ENCODE measurements around the gene FHIT. TPM values are rescaled to one million over a fixed set of nuclear protein-coding genes. Genes with fewer than 3 reads are reported as not detected.

The FHIT gene
- total RNA-seq, 4 donors from 2014 or later, result 8.8 to 35.6 (median 12.6) TPM

- WGBS, result 64% methylated on average over 5 of the region's 6 CpGs
- no peak for DNase-seq (ENCODE audit: low spot score in 2 of 2)
- Histone ChIP-seq H3K36me3 (no peaks in the 10 kb centered on the region), H3K4me3 (no peak overlapping the region), H3K4me1 (no peaks in the 10 kb centered on the region), H3K27me3 (no peaks in the 10 kb centered on the region), H3K9me3 (peaks cover 8% of the 10 kb centered on the region), H3K27ac (no peak overlapping the region)
- TF ChIP-seq POLR2A (IDR thresholded peaks at IDR 0.05) (no peak), EP300 (IDR thresholded peaks at IDR 0.05) (no peak), POLR2AphosphoS5 (IDR thresholded peaks at IDR 0.05) (no peak)
- TF ChIP-seq, protein P1, sequence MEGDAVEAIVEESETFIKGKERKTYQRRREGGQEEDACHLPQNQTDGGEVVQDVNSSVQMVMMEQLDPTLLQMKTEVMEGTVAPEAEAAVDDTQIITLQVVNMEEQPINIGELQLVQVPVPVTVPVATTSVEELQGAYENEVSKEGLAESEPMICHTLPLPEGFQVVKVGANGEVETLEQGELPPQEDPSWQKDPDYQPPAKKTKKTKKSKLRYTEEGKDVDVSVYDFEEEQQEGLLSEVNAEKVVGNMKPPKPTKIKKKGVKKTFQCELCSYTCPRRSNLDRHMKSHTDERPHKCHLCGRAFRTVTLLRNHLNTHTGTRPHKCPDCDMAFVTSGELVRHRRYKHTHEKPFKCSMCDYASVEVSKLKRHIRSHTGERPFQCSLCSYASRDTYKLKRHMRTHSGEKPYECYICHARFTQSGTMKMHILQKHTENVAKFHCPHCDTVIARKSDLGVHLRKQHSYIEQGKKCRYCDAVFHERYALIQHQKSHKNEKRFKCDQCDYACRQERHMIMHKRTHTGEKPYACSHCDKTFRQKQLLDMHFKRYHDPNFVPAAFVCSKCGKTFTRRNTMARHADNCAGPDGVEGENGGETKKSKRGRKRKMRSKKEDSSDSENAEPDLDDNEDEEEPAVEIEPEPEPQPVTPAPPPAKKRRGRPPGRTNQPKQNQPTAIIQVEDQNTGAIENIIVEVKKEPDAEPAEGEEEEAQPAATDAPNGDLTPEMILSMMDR (IDR thresholded peaks at IDR 0.05), result no peak
Measured at GRCh38 chr3:60979461-60980341, 271.6 kb downstream of the FHIT start.

DNA sequence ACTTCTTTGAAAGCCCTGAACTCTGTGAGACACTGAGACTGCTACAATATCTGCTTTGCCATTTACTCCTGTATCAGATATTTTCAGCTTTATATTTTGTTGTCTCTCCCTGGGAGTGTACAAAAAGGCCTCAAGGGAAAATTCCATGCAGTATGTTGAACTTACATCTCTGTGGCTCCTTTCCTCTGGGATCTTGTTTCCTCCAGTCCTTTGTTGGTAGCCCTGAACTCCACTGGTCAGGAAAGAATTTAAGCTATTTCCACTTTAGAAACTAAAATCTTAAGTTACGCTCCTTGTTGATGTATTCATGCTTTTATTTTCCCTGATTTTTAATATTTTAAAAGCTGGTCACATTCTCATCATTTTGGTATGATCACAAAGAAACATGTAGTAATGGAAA lies 277.9 kb downstream of the FHIT start:
- no peak for DNase-seq (ENCODE audit: low spot score in 2 of 2)
- H3K27me3 ChIP-seq, result no peaks in the 10 kb centered on the region
- WGBS, result 39% methylated on average over 1 of the region's 1 CpG

DNA sequence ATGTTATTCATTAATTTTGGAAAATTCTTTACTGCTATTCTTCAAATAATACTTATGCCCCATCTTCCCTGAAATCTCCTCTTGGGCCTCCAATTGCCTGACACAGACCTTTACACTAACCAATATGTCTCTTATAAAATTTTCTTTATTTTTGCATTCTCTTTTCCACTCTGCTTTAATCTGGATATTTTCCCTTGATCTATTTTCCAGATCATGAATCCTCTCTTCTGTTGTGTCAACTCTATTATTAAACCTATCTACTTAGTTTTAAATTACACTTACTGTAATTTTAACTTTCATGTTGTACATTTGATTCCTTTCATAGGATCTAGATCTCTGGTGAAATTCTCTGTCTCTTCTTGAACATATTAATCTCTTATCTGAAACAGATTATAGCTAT lies 278.7 kb downstream of the FHIT start:
- TF ChIP-seq, protein P1 (IDR thresholded peaks at IDR 0.05), result no peak
- TF ChIP-seq EP300 (IDR thresholded peaks at IDR 0.05), result no peak
- TF ChIP-seq POLR2AphosphoS5 (IDR thresholded peaks at IDR 0.05), result no peak
- TF ChIP-seq POLR2A (IDR thresholded peaks at IDR 0.05), result no peak
- H3K36me3 ChIP-seq, result no peaks in the 10 kb centered on the region
- H3K4me1 ChIP-seq, result no peaks in the 10 kb centered on the region
- no peak overlapping the region for H3K4me3 ChIP-seq
- no peak overlapping the region for H3K27ac ChIP-seq
- DNase-seq (ENCODE audit: low spot score in 2 of 2), result no peak
- H3K9me3 ChIP-seq, result peaks cover 3% of the 10 kb centered on the region
- no peaks in the 10 kb centered on the region for H3K27me3 ChIP-seq

More for the DNA sequence above, 277.9 kb downstream of the FHIT start:
- no peaks in the 10 kb centered on the region for H3K4me1 ChIP-seq
- no peaks in the 10 kb centered on the region for H3K36me3 ChIP-seq
- peaks cover 3% of the 10 kb centered on the region for H3K9me3 ChIP-seq
- TF ChIP-seq EP300 (IDR thresholded peaks at IDR 0.05) (no peak), POLR2A (IDR thresholded peaks at IDR 0.05) (no peak), POLR2AphosphoS5 (IDR thresholded peaks at IDR 0.05) (no peak)
- TF ChIP-seq, protein P1 (IDR thresholded peaks at IDR 0.05), result no peak
- H3K4me3 ChIP-seq, result no peak overlapping the region
- H3K27ac ChIP-seq, result no peak overlapping the region

- no peak overlapping the region for H3K27ac ChIP-seq
- H3K36me3 ChIP-seq, result no peaks in the 10 kb centered on the region
- WGBS, result 91% methylated on average over 4 of the region's 4 CpGs
- TF ChIP-seq EP300 (IDR thresholded peaks at IDR 0.05), result no peak
- TF ChIP-seq POLR2AphosphoS5 (IDR thresholded peaks at IDR 0.05), result no peak
- TF ChIP-seq POLR2A (IDR thresholded peaks at IDR 0.05), result no peak
- TF ChIP-seq, protein P1 (IDR thresholded peaks at IDR 0.05), result no peak
- H3K27me3 ChIP-seq, result no peaks in the 10 kb centered on the region
- peaks cover 3% of the 10 kb centered on the region for H3K9me3 ChIP-seq
- no peak for DNase-seq (ENCODE audit: low spot score in 2 of 2)
- no peaks in the 10 kb centered on the region for H3K4me1 ChIP-seq
- H3K4me3 ChIP-seq, result no peak overlapping the region
Measured at GRCh38 chr3:60970850-60971249, 280.4 kb downstream of the FHIT start.

DNA sequence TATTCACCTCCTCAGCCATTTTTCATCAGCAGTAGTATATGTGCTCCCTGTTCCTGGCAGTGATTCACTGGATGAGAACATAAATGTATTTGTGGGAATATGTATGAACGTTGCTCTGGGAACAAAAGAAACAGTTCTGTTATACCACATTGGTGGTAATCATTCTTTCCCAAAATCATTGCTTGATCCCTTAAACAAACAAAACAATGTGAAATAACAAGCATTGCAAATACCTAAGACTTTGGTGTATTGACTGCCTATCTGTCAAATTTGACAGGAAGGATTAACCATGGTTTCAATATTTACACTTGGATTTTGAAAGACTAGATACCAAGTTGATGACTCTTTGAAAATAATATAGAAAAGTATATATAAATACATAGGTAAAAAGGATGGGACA lies 284.1 kb downstream of the FHIT start:
- Histone ChIP-seq H3K36me3 (no peaks in the 10 kb centered on the region), H3K9me3 (peaks cover 3% of the 10 kb centered on the region)
- 63% methylated on average over 1 of the region's 1 CpG for WGBS

More for the DNA sequence above, 284.1 kb downstream of the FHIT start:
- TF ChIP-seq POLR2AphosphoS5 (IDR thresholded peaks at IDR 0.05) (no peak), POLR2A (IDR thresholded peaks at IDR 0.05) (no peak), EP300 (IDR thresholded peaks at IDR 0.05) (no peak)
- TF ChIP-seq, protein P1 (IDR thresholded peaks at IDR 0.05), result no peak
- H3K4me3 ChIP-seq, result no peak overlapping the region
- H3K27me3 ChIP-seq, result no peaks in the 10 kb centered on the region
- no peaks in the 10 kb centered on the region for H3K4me1 ChIP-seq
- no peak for DNase-seq (ENCODE audit: low spot score in 2 of 2)
- H3K27ac ChIP-seq, result no peak overlapping the region

All from suprapubic skin (tissue), 4 donors.